A673 (cell line): ENCODE results near the gene CERK.
"Not testable (repeated sequence)": the region's sequence is repeated elsewhere in the genome, so short reads cannot be mapped to it uniquely, and the experiment has no call there.

ENCODE experiments used
- EZH2 ChIP-seq: fragments of 200-600 bp; sonication (generic); IDR thresholded peaks from 2 replicates; pipeline ENCODE4 v1.6.1; 2017; ENCODE audit warnings: borderline replicate concordance, low read depth, mild to moderate bottlenecking, mixed read lengths, antibody characterized with exemption, low read length; ENCODE audit not compliant: poor library complexity, severe bottlenecking
- TF ChIP-seq, protein P1 (sequence below): fragments of 300-800, 200-600 bp; sonication (generic); conservative IDR thresholded peaks from 2 replicates; pipeline ENCODE4 v1.5.1; 2017; ENCODE audit warnings: low read depth, mild to moderate bottlenecking, antibody characterized with exemption, low read length, moderate library complexity, mixed read lengths

DNA sequence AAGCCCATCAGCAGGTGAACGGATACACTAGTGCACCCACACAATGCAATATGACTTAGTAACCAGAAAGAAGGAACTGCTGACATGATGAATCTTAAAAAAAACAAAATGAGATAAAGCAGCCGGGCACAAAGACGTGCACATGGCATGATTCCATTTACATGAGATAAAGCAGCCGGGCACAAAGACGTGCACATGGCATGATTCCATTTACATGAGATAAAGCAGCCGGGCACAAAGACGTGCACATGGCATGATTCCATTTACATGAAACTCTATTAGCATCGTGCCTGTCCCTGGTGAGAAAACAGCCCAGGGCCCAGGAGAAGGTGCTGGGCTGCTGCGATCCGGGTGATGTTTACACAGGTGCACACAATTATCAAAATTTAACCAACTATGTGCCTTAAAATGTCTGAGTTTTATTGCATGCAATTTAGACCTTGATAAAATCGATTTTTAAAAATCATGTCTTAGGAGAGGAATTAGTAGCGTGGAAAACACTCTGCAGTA, 3.8 kb downstream of the CERK start:
- TF ChIP-seq, protein P1, sequence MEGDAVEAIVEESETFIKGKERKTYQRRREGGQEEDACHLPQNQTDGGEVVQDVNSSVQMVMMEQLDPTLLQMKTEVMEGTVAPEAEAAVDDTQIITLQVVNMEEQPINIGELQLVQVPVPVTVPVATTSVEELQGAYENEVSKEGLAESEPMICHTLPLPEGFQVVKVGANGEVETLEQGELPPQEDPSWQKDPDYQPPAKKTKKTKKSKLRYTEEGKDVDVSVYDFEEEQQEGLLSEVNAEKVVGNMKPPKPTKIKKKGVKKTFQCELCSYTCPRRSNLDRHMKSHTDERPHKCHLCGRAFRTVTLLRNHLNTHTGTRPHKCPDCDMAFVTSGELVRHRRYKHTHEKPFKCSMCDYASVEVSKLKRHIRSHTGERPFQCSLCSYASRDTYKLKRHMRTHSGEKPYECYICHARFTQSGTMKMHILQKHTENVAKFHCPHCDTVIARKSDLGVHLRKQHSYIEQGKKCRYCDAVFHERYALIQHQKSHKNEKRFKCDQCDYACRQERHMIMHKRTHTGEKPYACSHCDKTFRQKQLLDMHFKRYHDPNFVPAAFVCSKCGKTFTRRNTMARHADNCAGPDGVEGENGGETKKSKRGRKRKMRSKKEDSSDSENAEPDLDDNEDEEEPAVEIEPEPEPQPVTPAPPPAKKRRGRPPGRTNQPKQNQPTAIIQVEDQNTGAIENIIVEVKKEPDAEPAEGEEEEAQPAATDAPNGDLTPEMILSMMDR: not testable (repeated sequence)
- TF ChIP-seq EZH2: not testable (repeated sequence)
